ENCODE measurements around the gene CXXC1.

DNA sequence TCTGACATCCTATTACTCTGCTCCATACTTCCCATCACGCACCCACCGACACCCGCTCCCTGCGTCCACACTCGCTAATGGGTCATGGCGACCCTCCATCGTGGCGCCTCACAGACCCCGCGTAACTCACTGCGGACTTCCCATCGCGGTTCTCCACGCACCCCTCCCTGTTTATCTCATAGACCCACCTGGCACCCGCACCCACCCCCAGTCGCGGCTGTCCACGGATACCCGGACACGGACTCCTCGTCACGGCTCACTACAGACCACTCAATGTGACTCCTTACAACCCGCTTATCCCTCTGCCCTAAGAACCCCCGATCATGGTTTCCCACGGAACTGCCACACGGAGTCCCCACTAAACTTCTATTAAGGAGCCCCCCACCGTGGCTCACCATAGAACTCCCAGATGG, 458 bp downstream of the CXXC1 start:
- TF ChIP-seq NONO (IDR thresholded peaks at IDR 0.05) (no peak), NONO (CRISPR knock-in tag; conservative IDR thresholded peaks at IDR 0.05) (no peak), EZH2 (conservative IDR thresholded peaks at IDR 0.05; ENCODE audit: low read depth, low read length) (no peak), ZNF362 (CRISPR knock-in tag; IDR thresholded peaks at IDR 0.05; ENCODE audit: borderline replicate concordance) (no peak), MYNN (CRISPR knock-in tag; IDR thresholded peaks at IDR 0.05; ENCODE audit: low read depth) (no peak), ZNF513 (CRISPR knock-in tag; conservative IDR thresholded peaks at IDR 0.05) (no peak), CBX2 (IDR thresholded peaks at IDR 0.05; ENCODE audit: low read depth, low read length) (no peak), CBX2 (CRISPR knock-in tag; IDR thresholded peaks at IDR 0.05; ENCODE audit: low read depth) (no peak), ZNF407 (CRISPR knock-in tag; IDR thresholded peaks at IDR 0.05; ENCODE audit: not compliant biosample characterization) (no peak), SAFB2 (CRISPR knock-in tag; IDR thresholded peaks at IDR 0.05; ENCODE audit: borderline replicate concordance, low read depth) (no peak), POLR2A (IDR thresholded peaks at IDR 0.05; ENCODE audit: insufficient read depth in 1 of 2, low read depth in 2 of 2, low read length in 2 of 2) (no peak), SCMH1 (CRISPR knock-in tag; IDR thresholded peaks at IDR 0.05; ENCODE audit: borderline replicate concordance) (no peak), UBTF (CRISPR knock-in tag; IDR thresholded peaks at IDR 0.05) (no peak), ZNF335 (CRISPR knock-in tag; IDR thresholded peaks at IDR 0.05) (no peak)
- TF ChIP-seq, protein P1, sequence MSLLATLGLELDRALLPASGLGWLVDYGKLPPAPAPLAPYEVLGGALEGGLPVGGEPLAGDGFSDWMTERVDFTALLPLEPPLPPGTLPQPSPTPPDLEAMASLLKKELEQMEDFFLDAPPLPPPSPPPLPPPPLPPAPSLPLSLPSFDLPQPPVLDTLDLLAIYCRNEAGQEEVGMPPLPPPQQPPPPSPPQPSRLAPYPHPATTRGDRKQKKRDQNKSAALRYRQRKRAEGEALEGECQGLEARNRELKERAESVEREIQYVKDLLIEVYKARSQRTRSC (CRISPR knock-in tag; IDR thresholded peaks at IDR 0.05; ENCODE audit: low read depth): no peak
